Dedifferentiated amniotic fluid mesenchymal stem cell (primary cell): ENCODE results near the gene RGS13.
A peak's percentile ranks its signal among the peaks of the same experiment; 100 is the strongest.
"Not testable (repeated sequence)": the region's sequence is repeated elsewhere in the genome, so short reads cannot be mapped to it uniquely, and the experiment has no call there.

Source experiments
- DNase-seq: peaks from one replicate; pipeline ENCODE4 v3.0.0-alpha.2; 2016; ENCODE audit errors: extremely low spot score

RGS13 gene

GRCh38 chr1:192675716-192676115, 39.8 kb downstream of the RGS13 start:
- DNase-seq, result no peak

DNA sequence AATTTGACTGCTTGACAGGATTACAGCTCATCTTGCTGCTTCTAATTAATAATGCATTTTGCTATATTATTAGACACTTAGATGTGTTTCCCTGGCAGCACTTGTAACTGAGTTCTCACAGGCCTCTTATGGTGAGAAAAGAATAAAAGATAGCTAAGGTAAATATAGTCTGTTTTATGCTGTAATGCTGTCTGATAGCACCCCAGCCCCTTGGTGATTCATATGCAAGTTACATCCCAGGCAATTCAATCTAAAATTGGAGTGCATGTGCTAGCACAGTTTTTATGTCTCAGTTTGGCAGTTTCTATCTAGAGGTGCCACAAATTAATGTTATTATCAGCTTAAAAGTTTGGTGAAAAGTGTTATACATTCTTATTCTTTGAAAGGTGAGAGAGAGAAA, 42.2 kb downstream of the RGS13 start:
- DNase-seq, result no peak

DNA sequence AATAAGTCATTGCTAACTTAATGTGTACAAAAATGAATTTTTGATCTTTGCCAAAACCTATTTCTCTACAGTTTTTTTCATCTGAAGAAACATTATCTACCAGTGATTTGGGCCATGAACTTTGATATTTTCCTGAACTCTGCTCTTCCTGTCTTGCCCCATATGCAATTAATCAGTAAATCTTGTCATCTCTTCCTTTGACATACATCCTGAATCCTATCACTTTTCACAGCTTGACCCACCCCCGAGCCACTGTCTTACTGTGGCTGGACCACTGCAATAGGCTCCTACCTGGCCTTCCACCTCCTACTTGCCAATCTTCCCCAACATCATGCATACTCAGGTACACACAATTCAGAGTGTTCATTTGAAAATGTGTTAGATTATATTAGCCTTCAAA, 46.4 kb downstream of the RGS13 start:
- no peak for DNase-seq

GRCh38 chr1:192683081-192683480, 47.1 kb downstream of the RGS13 start:
- DNase-seq, result not testable (repeated sequence)

DNA sequence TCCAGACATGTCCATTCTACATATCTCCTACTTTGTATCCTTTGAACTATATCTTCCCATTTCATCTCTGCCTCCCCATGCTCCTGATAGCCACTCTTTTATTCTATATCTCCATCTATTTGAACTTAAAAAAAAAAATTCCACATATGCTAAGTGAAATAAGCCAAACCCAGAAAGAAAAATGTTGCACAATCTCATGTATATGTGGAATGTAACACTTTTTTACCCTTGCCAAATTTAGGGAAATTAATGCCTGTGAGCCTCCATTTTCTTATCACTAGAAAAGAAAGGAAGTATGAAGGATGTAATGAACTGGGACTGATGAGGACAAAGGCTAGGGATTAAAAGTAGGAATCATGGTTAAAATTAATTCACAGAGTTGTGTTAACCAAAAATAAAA, 53.5 kb downstream of the RGS13 start:
- no peak for DNase-seq

DNA sequence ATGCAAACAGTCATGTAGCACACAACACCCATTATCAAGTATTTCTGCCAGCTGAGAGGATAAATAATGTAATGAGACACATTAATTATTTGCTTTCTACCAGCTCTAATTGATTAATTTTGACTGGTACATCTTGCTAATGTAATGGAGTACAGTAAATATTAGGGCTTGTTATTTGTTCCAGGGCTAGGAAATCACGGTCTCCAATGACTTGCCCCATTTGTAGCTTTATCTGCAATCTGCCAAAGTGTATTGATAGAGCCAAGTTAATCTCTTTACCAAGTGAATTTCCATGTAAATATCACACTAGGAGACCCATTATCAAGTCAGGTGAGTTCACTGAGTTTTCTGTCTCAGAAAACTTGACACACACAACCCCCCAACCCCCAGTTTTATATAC, 55.1 kb downstream of the RGS13 start:
- no peak for DNase-seq

GRCh38 chr1:192696082-192696481, 60.1 kb downstream of the RGS13 start:
- DNase-seq, result no peak

- DNase-seq, result no peak
These were observed 61.8 kb downstream of the RGS13 start for GRCh38 chr1:192697771-192698170.

DNA sequence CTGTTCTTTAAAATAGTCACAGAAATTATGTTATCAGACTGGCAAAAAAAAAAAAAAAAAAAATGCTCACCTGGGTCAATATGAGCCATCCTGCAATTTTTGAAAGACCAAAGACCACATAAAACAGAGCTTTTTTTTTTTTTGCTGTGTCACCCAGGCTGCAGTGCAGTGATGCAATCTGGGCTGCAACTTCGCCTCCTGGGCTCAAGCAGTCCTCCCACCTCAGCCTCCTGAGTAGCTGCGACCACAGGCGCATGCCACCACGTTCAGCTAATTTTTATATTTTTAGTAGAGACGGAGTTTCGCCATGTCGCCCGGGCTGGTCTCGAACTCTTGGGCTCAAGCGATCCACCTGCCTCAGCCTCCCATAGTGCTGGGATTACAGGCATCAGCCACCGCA, 62.8 kb downstream of the RGS13 start:
- DNase-seq, result no peak

DNA sequence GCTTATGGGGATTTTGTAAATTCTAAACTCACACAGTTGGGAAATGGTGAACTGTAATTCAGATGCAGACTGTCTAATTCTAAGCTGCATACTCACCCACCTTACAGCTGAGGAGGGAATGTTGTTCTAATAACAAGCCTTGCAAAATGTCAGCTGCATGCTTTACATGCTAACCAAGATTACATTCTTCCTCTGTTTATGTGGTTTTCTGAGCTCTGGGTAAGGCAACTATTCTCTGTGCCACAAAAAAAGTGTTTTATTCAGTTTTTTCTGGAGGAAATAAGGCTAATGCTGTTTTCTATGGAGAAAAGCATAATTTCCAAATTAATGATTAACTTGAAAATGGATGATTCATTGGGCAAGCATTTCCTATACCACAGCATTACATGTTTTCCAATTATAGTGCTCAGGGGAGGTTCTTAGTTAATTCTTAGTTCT, 64.9 kb downstream of the RGS13 start:
- DNase-seq, result peak; percentile 88

GRCh38 chr1:192702212-192702902, 66.4 kb downstream of the RGS13 start:
- peak; percentile 70 for DNase-seq

GRCh38 chr1:192703283-192704206, 67.6 kb downstream of the RGS13 start:
- no peak for DNase-seq

DNA sequence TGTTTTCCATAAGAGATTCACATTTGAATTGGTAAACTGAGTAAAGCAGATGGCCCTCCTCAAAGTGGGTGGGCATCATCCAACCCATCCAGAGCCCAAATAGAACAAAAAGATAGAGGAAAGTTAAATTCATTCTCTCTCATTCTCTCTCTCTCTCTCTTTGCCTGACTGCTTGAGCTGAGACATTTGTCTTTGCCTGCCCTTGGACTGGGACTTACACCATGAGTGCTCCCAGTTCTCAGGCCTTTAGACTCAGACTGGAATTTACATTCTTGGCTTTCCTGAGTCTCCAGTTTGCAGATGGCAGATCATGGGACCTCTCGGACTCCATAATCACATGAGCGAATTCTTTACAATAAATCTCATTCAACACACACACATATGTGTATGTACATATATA, 69.6 kb downstream of the RGS13 start:
- DNase-seq, result no peak

- DNase-seq, result no peak
These were observed 71.0 kb downstream of the RGS13 start for GRCh38 chr1:192706936-192707335.

GRCh38 chr1:192707978-192708547, 72.1 kb downstream of the RGS13 start:
- DNase-seq, result no peak

- DNase-seq, result no peak
These were observed 73.6 kb downstream of the RGS13 start for GRCh38 chr1:192709544-192709943.
